ENCODE data around the gene EIF2B5. TPM values are rescaled to one million over a fixed set of nuclear protein-coding genes. Genes with fewer than 3 reads are reported as not detected.
A peak's percentile ranks its signal among the peaks of the same experiment; 100 is the strongest.

EIF2B5 gene
- polyA plus RNA-seq, 3 donors, result 22.7 to 50.0 (median 24.1) TPM

DNA sequence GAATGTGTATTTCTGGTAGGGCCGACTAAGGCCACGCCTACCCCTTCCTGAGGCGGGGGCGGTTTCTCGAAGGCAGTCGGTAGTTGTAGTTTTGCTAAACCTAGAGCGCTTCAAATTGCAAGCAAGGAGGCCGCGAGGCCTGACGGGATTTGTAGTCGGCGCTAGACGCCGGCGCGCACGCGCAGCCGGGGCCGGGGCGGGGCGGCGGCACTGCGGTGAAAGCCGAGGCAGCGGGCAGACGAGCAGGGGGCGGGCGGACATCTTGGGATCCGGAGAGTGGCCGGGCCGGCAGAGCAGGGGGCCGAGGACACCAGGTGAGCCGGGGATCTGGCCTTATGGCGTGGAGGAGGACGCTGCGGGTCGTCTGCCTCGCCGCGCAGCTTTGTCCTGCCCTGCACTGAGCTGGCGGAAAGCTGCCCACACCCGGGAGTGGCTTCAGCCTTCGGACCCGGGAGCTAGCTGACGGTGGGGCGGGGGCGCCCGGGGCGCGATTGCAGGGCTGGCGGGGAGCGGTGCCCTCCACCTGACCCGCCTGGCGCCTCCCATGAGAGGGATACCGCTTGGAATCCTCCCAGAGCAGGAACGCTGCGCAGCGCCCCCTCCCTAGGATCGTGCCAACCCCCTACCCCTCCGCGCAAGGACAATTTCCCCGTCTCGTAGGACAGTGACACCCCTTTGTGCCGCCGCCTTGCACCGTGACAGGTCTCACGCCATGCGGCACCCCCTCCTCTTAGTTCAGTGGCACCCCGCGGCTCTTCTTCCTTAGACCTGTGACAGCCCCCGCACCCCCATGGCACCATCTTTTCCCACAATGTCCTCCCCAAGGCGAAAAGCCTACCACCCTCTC lies 39.7 kb downstream of the EIF2B5 start, which contains the start of gene AP2M1:
TSS of gene AP2M1 (plus strand) at position 210 of the 847 bp plus-strand sequence. CDS start 2,139 bp downstream, outside the sequence.
- Mint-ChIP-seq H3K4me1 (peaks cover 34% of the 10 kb centered on the region), H3K9me3 (no peaks in the 10 kb centered on the region), H3K36me3 (peaks cover 42 to 50% of the 10 kb centered on the region in 2 donors), H3K4me3 (peak within 1 kb of the TSS; percentile 94 to 97), H3K27ac (peak within 1 kb of the TSS; percentile 76 to 94 (median 86)), H3K27me3 (ENCODE audit: low read depth in 3 of 3) (peaks cover 0 to 3% (median 3%) of the 10 kb centered on the region in 3 donors)
- Histone ChIP-seq H3K27me3 (ENCODE audit: control insufficient read depth in 2 of 2, insufficient read depth in 2 of 2, low read length in 2 of 2) (no peaks in the 10 kb centered on the region), H2AFZ (ENCODE audit: insufficient read depth, low read depth, low read length, poor library complexity, severe bottlenecking) (peak within 1 kb of the TSS; percentile 97), H3K79me2 (ENCODE audit: insufficient read depth, low read length) (peaks cover 49% of the 10 kb centered on the region), H3K9ac (ENCODE audit: insufficient read depth, low read length, poor library complexity, severe bottlenecking) (peak within 1 kb of the TSS; percentile 94), H3K4me2 (replicated peaks; ENCODE audit: extremely low read depth, low read length, poor library complexity, severe bottlenecking) (peak within 1 kb of the TSS; percentile 96), H3K4me1 (ENCODE audit: control insufficient read depth in 1 of 2, insufficient read depth in 2 of 2, low read length in 2 of 2) (peaks cover 27 to 33% of the 10 kb centered on the region in 2 donors), H3K36me3 (replicated peaks in 1 of 2; ENCODE audit: control insufficient read depth in 1 of 2, insufficient read depth in 2 of 2, low read length in 2 of 2) (peaks cover 48 to 60% of the 10 kb centered on the region in 2 donors), H3K27ac (ENCODE audit: low read depth in 1 of 2, low read length in 2 of 2) (peak within 1 kb of the TSS; percentile 17 to 84), H3K4me3 (replicated peaks in 1 of 3; ENCODE audit: low read depth in 2 of 3, low read length in 3 of 3) (peak within 1 kb of the TSS; percentile 82 to 98 (median 91)), H4K20me1 (ENCODE audit: insufficient read depth, low read length) (peaks cover 40% of the 10 kb centered on the region), H3K9me3 (replicated peaks in 1 of 2; ENCODE audit: control insufficient read depth in 1 of 2, insufficient read depth in 1 of 2, low read length in 2 of 2) (no peaks in the 10 kb centered on the region)
- intact Hi-C loops (cut with micrococcal nuclease), result loop anchor here (1.0 to 5.0 kb wide), 7 partner anchors 10 to 153 kb away; partner anchors contain the start of genes ABCF3 (in 1 of the 2), ALG3 (in 1 of the 2), EEF1AKMT4 (in 1 of the 2) and PSMD2 (in 1 of the 2)
- TF ChIP-seq CTCF (IDR thresholded peaks at IDR 0.05), result no peak
- WGBS (ENCODE audit: insufficient coverage), result under 1% methylated on average over 73 of the region's 73 CpGs
- peak; percentile 97 to 99 (median 98) for DNase-seq

DNA sequence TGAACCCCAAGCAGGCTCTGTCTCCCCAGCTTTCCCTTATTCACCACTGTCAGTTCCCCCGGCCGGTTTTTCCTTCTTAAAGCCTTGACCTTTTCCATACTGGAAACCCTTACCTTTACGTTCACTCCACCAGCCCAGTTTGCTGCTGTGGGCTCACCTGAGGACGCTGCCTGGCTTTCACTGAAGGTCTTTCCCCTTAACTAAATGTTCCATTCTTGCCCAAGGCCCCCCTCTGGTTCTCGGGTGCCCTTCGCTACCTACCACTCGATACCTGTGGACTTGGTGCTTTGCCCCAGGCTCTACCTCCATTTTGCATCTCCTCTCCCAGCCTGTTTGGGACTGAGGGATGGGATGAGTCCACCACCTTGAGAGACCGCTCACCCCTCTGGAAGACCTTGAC lies 40.3 kb downstream of the EIF2B5 start:
- H3K79me2 ChIP-seq (ENCODE audit: insufficient read depth, low read length), result peaks cover 49% of the 10 kb centered on the region
- intact Hi-C loops (cut with micrococcal nuclease), result loop anchor here (2.0 to 5.0 kb wide), 3 partner anchors 73 to 153 kb away; partner anchors contain the start of genes ALG3 (in 1 of the 2) and EEF1AKMT4 (in 1 of the 2)
- H3K4me1 ChIP-seq (ENCODE audit: control insufficient read depth in 1 of 2, insufficient read depth in 2 of 2, low read length in 2 of 2), result peaks cover 27 to 33% of the 10 kb centered on the region in 2 donors
- peak overlapping the region; percentile 97 for H2AFZ ChIP-seq (ENCODE audit: insufficient read depth, low read depth, low read length, poor library complexity, severe bottlenecking)
- peak overlapping the region; percentile 94 for H3K9ac ChIP-seq (ENCODE audit: insufficient read depth, low read length, poor library complexity, severe bottlenecking)
- peaks cover 40% of the 10 kb centered on the region for H4K20me1 ChIP-seq (ENCODE audit: insufficient read depth, low read length)
- H3K9me3 ChIP-seq (replicated peaks in 1 of 2; ENCODE audit: control insufficient read depth in 1 of 2, insufficient read depth in 1 of 2, low read length in 2 of 2), result no peaks in the 10 kb centered on the region
- peak overlapping the region; percentile 17 to 84 for H3K27ac ChIP-seq (ENCODE audit: low read depth in 1 of 2, low read length in 2 of 2)
- no peak for TF ChIP-seq CTCF (IDR thresholded peaks at IDR 0.05)
- peak overlapping the region; percentile 82 to 98 (median 91) for H3K4me3 ChIP-seq (replicated peaks in 1 of 3; ENCODE audit: low read depth in 2 of 3, low read length in 3 of 3)
- H3K4me2 ChIP-seq (replicated peaks; ENCODE audit: extremely low read depth, low read length, poor library complexity, severe bottlenecking), result peak overlapping the region; percentile 96
- H3K36me3 ChIP-seq (replicated peaks in 1 of 2; ENCODE audit: control insufficient read depth in 1 of 2, insufficient read depth in 2 of 2, low read length in 2 of 2), result peaks cover 52 to 60% of the 10 kb centered on the region in 2 donors
- H3K9me3 Mint-ChIP-seq, result no peaks in the 10 kb centered on the region
- H3K4me1 Mint-ChIP-seq, result peaks cover 36% of the 10 kb centered on the region
- H3K27ac Mint-ChIP-seq, result peak overlapping the region; percentile 76 to 94 (median 86)
- no peak for DNase-seq
- WGBS (ENCODE audit: insufficient coverage), result 4% methylated on average over 4 of the region's 8 CpGs
- H3K27me3 Mint-ChIP-seq (ENCODE audit: low read depth in 3 of 3), result peaks cover 0 to 3% (median 3%) of the 10 kb centered on the region in 3 donors
- peak overlapping the region; percentile 94 to 97 for H3K4me3 Mint-ChIP-seq
- no peaks in the 10 kb centered on the region for H3K27me3 ChIP-seq (ENCODE audit: control insufficient read depth in 2 of 2, insufficient read depth in 2 of 2, low read length in 2 of 2)
- H3K36me3 Mint-ChIP-seq, result peaks cover 48 to 53% of the 10 kb centered on the region in 2 donors
